Measurements from ENCODE around the gene SOCS3.

SOCS3 gene, protein sequence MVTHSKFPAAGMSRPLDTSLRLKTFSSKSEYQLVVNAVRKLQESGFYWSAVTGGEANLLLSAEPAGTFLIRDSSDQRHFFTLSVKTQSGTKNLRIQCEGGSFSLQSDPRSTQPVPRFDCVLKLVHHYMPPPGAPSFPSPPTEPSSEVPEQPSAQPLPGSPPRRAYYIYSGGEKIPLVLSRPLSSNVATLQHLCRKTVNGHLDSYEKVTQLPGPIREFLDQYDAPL

DNA sequence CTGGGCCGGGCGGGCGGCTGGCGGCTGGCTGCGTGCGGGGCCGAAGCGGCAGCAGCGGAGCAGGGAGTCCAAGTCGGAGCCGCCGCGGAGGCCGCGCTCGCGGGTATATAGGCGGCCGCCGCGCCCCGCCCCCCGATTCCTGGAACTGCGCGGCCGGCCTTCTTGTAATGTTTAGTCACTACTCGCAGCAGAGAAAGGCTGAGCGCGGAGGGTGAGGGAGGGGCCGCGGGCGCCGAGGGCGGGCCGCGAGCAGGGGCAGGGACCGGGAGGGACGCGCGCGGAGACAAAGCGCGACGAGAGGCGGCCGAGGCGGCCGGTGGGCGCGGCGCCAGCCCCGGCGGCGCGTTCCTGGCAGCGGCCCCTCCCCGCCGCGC lies at the start of gene SOCS3:
Gene SOCS3, minus strand, starts transcription at position 81 of the 374 bp plus-strand sequence. CDS start 982 bp downstream, outside the sequence.
- peak; percentile 96 to 97 for DNase-seq

DNA sequence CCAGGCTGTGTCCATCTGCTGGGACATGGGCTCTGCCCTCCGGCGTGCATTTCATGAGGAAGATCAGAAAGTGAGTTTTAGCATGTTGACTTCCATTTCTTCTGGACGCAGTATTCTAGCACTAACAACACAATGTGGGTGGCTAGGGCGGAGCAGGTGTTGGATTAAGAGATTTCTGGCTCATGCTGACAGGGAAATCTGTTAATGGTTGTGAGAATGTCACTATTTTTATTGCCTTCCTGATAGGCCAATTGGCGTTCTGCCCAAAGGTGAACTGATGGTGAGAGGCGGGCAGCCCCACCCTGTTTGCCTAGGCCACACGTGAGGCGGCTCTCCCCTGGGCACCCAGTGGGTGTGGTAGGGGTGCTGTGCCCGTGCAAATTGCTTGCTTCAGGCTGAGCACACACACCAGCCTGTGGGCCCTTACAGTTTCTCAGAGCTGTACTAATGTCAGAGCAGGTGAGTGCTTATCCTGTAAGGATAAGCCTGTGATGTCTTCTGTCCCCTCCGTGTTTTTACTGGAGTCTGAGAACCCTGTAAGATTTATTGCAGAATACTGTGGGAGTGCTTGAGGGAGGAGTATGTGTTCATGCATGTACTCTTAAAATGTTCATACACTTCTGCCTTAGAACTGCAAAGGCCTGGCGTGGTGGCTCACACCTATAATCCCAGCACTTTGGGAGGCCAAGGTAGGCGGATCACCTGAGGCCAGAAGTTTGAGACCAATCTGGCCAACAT lies 49.5 kb upstream of the SOCS3 start:
- no peak for DNase-seq

DNA sequence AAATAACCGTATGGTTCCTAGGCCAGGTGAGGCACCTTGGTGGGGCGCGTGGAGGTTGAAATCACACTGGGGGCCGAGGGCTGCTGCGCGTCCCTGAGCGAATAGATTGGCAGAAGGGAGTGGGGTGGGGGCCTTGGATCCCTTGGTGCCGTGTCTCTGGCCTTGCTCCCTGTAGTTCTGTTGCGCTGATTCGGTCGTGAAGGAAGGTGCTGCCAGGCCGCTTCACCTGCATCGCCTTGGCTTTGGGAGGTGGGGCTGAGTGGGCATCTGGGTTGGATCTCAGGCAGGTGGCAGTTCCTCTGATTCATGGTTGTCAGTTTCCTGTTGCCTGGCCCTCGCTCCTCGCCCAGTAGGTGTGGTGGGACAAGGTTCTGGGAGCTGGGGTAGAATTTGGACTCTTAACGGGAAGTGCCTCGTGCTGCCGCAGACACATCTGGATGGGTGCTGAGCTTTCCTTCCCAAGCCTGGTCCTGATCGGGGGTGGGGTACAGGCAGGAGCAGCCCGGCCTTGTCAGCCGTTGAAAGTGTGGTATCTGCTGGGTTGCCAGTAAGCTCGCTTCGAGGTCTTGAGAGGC lies 48.7 kb upstream of the SOCS3 start:
- DNase-seq: no peak

DNA sequence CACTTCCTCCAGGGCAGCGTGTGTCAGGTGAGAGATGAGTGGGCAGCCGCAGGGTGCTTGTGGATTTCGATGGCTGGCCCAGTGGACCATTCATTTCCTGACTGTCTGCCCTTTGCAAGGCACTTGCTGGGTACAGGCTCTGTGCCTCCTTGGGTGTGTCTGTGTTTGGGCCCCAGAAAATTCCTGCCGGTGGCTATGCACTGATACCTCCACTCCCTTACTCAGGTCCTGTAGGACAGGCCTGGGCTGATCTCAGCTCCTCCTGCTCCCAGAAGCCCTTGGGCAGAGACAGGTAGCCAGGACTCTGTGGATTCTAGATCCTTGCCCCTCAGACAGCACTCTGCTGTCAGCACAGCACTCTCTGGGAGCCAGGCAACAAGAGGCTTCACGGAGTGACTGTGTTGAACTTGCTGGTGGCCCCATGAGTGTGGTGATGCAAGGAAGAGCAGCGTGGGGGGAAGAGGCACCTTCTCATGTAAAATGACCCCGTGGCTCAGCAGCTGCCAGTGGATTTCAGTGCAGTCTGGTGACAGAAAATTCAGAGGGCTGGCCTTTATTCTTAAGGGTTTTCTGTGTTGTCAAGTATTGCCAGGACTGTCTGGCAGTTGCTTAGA lies 47.6 kb upstream of the SOCS3 start:
- no peak for DNase-seq

DNA sequence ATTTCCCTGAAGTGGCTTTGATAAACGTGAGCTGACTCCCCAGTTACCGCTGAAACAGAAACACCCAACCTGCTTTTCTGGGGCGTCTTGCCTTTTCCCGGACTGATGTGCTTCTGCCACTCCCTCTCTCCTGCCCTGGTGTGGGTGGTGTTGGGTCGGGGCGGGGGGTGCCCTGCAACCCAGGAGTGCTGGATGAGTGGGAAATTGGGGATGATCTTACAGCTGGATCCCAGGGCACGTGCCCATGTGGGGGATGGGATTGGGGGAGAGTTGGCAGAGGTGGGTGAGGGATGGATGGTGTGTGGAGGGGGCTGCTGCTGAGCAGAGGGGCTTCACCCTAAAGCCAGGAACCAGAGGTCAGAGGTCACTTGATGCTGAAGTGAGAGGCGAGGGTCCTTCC lies 47.0 kb upstream of the SOCS3 start:
- no peak for DNase-seq

DNA sequence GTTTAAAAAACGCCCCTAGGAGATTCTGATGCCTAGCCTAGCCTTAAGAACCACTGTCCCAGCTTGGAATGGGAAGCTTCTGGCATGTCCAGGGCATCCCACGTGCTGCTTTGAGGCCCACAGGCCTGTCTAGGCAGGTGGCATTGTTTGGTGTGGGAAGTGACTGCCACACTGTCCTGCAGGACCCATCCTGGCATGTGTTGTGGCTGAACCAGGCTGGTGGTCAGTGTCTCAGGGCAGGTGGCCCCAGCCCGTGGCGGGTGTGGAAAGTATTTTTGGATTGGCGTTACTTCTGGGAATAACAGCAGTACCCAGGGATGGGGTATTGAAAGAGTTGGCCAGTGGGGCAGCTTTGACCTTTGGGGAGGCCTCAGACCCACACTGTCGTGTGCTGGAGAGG lies 46.5 kb upstream of the SOCS3 start:
- no peak for DNase-seq

DNA sequence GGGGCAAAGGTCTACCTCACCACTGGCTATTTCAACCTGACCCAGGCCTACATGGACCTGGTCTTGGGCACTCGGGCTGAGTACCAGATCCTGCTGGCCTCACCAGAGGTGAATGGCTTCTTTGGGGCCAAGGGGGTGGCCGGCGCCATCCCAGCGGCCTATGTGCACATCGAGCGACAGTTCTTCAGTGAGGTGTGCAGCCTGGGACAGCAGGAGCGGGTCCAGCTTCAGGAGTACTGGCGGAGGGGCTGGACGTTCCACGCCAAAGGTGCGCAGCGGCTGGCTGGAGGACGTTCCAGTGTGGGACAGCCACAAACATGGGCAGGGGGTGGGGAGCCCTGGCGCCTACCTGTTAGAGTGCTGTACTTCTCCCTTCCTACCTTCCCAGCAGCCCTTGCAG lies 43.9 kb upstream of the SOCS3 start:
- no peak for DNase-seq

DNA sequence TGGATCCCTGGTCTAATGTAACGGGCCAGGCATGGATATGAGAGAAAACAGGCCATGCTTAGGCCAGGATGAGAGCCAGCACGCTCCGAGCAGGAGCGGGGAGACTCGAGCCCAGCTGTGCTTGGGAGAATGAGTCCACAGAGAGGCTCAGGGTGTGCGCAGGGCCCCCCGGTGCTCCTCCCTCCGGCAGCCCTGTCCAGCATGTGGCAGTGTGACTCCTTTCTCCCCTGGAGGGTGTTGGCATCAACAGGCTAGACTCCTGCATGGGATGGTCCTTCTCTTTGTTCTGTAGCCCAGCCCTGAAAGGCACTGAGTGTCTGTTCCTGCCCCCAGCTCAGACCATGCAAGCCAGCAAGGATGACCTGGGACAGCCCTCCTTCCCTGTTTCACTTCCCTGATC lies 42.0 kb upstream of the SOCS3 start:
- no peak for DNase-seq

DNA sequence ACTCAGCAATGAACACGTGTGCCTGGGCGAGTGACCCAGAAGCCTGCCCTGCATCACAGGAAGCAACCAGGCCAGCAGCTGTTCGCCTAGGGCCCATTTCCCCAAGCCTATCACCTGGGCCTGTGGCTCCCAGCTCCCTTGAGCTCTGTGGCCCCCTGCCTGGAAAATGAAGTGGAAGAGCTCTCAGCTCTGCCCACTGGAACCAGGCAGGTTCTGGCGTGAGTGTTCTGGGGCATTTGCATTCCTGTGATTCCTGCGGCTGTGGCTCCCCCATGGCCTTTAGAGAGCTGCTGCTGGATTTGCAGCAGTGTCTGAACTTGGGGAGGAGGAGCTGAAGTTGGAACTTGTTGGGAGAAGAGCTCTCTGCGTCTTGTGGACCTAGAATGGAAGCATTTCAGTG lies 41.4 kb upstream of the SOCS3 start:
- DNase-seq: no peak

DNA sequence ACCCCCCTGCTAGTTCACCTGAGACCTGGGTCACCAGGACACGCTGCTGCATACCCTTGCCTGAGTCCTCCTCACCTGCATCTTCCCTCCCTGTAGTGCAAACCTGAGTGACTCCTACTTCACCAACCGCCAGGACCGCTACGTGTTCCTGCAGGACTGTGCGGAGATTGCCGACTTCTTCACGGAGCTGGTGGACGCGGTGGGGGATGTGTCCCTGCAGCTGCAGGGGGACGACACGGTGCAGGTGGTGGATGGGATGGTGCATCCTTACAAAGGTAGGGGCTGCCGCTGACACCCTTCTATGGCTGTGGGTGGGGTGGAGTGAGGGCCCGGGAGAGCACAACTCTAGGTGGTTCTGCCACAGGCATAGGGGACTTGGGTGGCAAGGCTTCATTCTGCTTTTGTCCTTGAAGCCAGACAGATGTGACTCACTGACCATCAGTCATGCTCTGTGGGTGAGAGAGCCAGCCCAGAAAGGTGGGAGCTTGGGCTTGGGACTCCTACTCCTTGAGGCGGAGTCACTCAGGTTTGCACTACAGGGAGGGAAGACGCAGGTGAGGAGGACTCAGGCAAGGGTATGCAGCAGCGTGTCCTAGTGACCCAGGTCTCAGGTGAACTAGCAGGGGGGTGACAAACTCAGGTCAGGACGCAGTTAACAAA lies 40.8 kb upstream of the SOCS3 start:
- DNase-seq: no peak

DNA sequence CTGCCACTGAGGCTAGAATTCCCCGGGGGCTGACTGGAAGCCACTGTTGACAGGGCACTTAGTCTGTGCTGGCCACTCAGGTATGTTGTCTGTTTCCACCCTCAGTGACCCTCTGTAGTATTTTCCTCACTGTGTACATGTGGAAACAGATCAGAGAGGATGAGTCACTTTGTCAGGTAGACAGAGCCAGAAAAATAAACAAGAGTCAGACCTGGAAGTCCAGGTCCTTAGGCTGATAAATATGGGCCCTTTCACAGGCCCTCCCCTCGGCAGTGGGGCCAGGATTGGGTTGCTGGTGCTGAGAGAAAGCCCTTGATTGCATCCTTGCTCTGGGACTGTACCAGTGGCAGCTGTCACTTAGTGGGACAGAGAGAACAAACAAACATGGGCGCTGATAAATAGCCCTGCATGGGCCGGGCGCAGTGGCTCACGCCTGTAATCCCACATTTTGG lies 39.8 kb upstream of the SOCS3 start:
- no peak for DNase-seq

DNA sequence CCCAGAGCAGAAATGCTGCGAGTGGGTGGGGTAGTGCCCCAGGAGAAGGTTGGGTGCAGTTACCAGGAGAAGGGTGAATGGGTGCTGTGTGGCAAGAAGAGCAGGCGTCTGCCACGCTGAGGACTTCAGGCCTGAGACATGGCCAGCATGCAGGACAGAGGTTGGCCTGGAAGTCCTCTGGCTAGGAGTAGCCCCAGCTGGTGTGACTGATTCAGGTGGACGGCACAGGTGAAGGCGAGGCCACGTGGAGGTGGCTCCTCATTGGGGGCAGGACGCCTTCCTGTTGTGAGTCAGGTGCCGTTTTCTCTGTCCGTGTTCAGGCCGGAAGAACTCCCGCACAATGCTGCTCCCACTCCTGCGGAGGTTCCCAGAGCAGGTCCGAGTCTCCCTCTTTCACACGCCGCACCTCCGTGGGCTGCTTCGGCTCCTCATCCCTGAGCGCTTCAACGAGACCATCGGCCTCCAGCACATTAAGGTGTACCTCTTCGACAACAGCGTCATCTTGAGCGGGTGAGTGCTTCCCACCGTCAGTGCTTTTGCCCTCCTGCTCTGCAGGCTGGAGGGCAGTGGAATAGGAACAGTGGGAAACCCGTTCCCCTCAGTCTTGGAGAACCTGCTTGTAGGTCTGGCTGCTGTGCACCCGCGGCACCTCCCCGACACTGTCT lies 39.3 kb upstream of the SOCS3 start:
- no peak for DNase-seq

DNA sequence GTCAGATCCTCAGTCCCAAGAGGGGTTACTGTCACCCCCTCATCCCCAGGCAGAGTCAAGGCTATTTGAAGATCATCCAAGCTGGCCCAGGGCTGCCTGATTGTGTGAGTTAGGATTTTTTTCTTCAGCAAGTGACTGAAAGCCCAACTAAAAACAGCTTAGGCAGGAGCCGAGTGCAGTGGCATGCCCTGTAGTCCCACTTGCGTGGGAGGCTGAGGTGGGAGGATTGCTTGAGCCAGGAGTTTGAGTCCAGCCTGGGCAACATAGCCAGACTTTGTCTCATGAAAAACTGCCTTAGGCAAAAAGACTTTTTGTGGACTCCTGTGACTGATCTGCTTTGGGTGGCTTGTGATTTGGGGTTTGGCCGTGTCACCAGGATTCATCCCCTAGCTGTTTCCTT lies 38.5 kb upstream of the SOCS3 start:
- no peak for DNase-seq

DNA sequence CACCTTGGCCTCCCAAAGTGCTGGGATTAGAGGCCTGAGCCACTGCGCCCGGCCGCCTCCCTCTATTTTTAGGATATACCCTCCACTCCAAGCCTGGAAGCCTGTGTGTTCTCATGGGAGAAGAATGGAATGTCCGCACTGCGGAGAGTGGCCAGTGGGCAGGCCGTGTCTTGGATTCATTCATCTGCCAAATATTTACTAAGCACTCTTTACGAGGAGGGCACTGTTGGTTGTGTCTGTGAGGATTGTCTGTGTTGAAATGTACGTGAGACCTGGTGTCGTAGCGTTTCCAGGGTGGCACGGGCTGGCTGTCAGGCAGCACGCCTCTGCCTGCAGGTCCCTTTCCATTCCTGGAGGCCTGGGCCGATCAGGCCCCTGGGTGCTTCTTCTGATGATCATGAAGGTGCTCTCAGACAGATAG lies 37.8 kb upstream of the SOCS3 start:
- DNase-seq: no peak

DNA sequence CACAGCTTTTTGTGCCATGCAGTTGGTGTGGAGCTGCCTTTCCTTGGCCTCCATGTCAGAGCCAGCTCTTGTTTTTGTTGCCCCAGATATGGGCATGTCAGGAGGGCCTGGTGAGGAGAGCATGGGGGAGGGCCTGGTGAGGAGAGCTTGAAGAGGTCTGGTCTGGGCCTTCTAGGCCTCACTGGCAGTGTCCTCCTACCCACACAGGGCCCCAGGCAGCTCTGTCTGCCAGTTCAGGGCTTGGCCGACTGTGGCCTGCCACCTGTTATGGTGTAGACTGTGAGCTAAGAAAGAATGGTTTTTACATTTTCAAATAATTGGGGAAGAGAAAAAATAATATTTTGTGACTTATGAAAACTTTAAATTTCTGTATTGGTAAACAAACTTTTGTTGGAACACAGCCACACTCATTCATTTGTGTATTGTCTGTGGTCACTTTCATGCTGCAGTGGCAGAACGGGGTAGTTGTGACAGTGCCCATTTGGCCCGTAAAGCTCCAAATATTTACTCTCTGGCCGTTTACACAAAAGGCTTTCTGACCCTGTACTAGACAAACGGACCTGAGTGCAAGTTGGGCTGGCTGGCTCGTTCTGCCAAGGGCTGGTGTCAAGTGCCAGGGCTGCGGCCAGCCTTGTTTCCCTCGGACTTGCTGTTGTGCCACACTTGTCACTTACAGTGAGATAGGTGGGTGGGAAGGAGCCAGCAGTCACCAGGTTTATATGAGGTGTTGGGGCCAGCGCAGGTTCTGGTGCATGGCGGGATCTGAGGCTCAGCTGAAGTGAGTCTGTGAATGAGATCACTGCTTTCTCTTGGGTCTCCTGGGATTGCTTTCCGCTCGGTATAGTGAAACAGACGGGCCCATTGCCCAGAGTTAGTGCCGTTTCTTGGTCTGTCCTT lies 36.8 kb upstream of the SOCS3 start:
- DNase-seq: no peak

DNA sequence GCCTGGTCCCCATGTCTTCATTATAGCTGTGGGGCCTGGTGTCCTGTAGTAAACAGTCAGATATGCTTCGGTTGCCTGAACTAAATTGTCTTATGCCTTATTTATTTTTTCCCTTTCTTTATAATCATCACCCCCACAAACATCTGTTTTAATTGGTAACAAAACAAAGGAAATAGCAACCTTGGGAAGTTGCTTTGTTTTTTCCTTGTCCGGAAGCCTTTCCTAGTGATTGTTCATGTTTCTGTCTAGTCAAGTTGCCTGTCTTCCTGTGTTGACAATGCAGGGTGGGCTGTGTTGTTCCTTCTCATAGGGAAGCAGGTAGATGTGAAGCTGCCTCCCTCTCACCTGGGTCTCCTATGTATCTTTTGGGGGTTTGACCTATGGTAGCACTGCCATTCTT lies 35.3 kb upstream of the SOCS3 start:
- no peak for DNase-seq

DNA sequence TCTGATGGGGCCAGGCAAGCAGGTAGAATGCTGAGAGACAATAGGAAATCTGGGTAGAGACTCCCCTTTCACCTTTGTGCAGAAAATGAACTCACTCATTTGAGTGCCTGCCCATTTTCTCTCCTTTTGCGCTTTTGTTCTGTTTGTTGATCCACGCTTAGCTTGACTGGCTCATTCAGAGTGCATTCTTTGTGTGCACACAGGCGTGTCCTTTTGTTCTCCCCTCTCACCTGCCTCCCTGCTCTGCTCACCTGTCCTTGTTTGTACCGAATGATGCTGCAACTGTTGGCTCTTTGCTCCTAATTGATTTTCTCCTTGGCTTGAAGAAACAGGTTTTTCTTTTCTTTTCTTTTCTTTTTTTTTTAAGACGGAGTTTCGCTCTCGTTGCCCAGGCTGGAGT lies 34.3 kb upstream of the SOCS3 start:
- no peak for DNase-seq

DNA sequence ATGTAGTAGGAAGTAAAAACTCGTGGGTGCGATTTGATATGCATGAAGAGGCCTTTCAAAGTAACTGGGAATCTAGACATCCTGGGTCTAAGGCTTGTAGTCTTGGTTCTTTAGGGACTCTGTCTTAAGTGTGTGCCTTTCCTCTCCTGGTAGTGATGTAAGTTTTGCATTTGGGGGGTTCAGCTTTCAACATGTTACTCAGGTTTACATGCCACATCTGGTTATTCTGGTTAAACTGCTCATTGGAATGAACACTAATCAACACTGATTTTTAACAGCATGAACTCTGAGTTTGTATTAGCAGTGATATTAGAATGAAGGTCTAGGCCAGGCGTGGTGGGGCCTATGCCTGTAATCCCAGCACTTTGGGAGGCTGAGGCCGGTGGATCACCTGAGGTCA lies 33.7 kb upstream of the SOCS3 start:
- DNase-seq: no peak

DNA sequence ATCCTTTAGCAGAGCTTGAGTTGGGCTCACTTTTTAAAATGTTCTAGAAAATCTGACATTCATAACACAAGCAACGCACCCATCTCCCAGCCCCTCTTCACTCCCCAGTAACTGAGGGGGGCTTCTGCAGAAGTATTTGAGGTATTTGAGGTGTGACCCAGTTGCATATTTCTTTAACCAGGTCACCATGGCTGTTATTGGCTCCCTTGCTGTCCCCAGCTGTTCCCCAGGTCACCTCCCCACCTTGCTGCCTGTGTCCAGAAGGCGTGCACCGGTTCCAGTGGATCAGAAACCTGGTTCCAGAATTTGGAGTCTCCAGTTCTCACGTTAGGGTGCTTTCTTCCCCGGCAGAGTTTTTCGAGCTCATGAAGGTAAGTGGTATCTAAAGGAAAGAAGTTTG lies 32.4 kb upstream of the SOCS3 start:
- DNase-seq: no peak

DNA sequence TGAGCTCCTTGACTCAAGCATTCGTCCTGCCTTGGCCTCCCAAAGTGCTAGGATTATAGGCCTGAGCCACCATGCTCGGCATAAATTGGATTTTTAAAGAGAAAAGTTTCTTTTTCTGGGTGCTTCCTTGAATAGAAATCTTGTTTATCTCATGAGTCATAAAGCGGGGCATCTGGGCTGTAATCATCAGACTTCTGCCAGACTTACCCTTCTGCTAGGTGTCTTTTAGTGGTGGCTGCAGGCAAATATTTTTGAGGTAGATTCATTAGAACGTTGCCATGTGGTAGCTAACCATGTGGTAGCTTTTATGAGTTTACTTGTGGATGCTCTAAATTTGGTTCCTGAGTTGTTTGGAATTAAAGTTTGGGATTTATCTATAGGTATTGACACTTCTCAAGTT lies 32.0 kb upstream of the SOCS3 start:
- DNase-seq: no peak

DNA sequence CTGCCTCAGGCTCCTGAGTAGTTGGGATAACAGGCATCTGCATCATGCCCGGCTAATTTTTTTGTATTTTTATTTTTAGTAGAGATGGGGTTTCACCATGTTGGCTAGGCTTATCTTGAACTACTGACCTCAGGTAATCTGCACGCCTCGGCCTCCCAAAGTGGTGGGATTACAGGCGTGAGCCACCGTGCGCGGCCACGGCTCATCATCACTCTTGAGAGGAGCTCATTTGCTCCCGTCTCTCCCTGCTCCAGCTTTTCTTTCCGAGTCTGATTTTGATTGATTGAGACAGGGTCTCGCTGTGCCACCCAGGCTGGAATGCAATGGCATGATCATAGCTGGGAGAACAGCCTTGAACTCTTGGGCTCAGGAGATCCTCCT lies 31.2 kb upstream of the SOCS3 start:
- DNase-seq: no peak
